DOHH2 (cell line): ENCODE data around the gene CDKL5.

Experiments used
- EZH2phosphoT487 ChIP-seq: fragments of 200-600 bp; sonication (generic); IDR thresholded peaks from 2 replicates; pipeline ENCODE4 v1.6.1; 2017; ENCODE audit warnings: borderline replicate concordance, mild to moderate bottlenecking, antibody characterized with exemption, low read length, moderate library complexity, mixed read lengths
- TF ChIP-seq, protein P1 (sequence below): fragments of 200-600 bp; sonication (generic); IDR thresholded peaks from one replicate; pipeline ENCODE4 v1.5.1; 2014; ENCODE audit warnings: antibody characterized with exemption, mild to moderate bottlenecking, low read depth, low read length; ENCODE audit not compliant: poor library complexity, severe bottlenecking

DNA sequence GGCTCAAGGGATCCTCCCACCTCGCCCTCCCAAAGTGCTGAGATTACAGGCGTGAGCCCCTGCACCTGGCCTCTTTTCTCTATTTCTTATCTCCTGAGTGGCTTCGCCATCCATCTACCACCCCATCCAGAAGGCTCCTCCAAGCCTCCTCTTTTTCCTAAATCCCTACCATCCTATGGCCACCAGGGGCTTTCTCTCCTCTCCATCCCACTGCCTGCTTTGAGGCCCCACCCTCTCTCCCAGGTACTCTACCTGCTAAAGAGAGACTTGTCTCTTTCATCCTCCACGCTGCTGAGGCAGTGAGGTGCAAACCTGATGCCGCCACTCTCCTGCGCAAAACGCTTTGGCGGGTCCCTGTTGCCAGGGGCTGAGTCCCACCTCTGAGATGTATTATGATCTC, 239.5 kb downstream of the CDKL5 start:
- TF ChIP-seq, protein P1, sequence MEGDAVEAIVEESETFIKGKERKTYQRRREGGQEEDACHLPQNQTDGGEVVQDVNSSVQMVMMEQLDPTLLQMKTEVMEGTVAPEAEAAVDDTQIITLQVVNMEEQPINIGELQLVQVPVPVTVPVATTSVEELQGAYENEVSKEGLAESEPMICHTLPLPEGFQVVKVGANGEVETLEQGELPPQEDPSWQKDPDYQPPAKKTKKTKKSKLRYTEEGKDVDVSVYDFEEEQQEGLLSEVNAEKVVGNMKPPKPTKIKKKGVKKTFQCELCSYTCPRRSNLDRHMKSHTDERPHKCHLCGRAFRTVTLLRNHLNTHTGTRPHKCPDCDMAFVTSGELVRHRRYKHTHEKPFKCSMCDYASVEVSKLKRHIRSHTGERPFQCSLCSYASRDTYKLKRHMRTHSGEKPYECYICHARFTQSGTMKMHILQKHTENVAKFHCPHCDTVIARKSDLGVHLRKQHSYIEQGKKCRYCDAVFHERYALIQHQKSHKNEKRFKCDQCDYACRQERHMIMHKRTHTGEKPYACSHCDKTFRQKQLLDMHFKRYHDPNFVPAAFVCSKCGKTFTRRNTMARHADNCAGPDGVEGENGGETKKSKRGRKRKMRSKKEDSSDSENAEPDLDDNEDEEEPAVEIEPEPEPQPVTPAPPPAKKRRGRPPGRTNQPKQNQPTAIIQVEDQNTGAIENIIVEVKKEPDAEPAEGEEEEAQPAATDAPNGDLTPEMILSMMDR = no peak
- TF ChIP-seq EZH2phosphoT487 = no peak
